T-helper 9 cell (primary cell): ENCODE results near the gene TOB1.
A peak's percentile ranks its signal among the peaks of the same experiment; 100 is the strongest.

ENCODE experiments used
- DNase-seq: peaks from one replicate; pipeline ENCODE4 v3.0.0-alpha.2; 2020

Gene TOB1

DNA sequence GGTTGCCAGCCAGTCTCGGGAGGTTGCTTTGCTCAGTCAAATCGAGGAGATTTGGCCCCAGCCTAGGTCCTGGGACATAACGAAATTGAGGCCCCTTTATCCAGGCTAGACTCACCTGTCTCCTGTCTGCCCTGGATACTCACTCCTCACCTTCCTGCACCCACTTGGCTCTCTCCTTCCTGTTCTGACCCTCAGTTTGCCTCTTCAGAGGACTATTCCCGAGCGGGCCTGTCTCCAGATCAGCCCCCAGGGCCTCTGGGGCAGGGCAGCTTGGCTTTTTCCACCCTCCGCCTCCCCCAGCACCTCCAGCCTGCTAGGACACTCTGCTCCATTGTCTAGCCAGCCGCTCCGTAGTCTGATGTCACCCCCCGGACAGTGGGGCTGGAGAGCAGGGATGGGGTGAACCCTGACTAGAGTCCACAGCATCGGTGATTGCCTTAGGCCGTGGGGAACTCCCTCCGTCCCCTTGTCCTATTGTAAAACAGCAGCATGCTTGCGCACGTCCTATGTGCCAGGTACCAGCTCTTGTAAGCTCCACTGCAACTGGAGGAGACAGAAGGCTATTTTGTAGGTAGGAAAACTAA is 21.9 kb downstream of the TOB1 start:
- DNase-seq = no peak

DNA sequence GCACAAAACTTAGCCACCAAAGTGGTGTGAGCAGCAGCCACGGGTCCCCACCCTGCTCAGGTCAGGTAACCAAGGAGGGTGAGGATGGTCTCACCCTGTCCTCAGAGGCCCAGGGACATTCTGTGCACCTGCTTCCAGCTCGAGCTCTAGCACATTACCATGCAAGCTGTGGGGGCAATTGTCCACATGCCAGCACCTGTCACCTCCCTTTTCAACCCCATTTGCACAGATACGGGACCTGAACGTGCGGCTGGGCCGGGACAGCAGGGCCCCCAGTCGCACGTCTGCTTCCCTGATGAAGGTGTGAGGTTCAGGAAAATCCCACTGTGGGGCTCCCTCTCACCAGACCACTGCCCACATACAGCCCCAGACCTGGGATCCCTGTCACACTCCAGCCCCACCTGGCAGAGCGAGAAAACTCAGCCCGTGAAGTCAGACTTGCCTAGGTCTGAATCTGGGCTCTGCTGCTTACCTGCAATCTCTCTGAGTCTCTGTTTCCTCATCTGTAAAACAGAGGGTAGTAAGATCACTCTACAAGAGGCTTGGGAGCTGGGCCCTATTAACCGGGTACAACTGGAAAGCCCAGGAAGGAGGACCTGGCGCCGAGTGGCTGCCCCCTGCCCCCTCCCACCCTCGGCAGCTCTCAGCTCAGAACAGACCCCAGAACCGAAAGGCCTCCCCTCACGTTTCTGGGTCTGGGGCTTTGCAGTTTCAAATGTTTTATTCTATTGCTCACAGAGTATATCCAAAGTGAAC is 22.8 kb downstream of the TOB1 start:
- DNase-seq = no peak

DNA sequence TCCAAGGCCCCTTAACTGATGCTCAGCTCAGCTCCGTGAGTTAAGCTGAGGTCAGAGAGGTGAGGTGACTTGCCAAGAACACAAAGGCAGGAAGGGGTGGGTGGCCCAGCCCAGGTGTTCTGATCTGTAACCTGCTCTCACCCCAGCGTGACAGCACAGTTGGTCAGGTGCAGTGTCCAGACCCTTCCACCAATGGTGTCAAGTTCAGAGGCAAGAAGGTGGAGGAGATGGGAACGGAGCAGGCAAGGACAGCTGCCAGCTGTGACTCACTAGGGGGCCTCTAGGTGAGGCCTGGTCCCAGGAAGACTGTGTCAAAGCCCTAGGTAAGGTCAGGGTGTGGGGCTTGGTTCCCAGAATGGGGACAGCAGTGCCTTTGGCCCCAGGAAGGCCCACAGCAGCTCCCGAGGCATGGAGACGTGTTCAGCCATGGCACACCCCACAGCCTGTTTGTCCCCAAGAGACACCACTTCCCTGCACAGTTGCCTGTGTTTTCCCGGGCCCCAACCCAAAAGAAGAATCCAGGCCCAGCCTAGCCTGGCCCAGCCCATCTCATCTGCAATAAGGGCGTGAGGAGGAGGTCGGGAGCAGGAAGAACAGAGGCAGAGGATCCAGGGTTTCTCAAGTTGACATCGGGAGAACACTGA is 23.5 kb downstream of the TOB1 start:
- no peak for DNase-seq

DNA sequence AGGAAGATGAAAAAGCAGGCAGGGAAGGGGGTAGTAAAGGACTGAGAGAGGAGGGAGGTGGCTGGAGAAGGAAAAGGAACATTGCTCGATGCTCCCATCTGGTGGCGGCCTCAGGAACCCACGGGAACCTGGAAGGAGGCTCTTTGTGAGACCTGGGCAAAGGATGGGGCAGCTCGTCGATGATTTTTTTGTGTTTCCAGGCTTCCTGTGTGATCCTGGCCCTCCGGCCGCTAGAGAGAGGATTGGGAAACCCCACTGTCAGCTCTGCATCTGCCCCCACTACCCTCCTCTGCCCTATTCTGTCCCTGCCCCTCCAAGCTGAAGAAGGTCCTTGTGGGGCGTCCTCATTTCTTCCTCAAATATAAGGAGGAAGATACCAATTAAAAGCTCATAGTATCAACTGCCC is 24.2 kb downstream of the TOB1 start:
- DNase-seq = peak; percentile 46

DNA sequence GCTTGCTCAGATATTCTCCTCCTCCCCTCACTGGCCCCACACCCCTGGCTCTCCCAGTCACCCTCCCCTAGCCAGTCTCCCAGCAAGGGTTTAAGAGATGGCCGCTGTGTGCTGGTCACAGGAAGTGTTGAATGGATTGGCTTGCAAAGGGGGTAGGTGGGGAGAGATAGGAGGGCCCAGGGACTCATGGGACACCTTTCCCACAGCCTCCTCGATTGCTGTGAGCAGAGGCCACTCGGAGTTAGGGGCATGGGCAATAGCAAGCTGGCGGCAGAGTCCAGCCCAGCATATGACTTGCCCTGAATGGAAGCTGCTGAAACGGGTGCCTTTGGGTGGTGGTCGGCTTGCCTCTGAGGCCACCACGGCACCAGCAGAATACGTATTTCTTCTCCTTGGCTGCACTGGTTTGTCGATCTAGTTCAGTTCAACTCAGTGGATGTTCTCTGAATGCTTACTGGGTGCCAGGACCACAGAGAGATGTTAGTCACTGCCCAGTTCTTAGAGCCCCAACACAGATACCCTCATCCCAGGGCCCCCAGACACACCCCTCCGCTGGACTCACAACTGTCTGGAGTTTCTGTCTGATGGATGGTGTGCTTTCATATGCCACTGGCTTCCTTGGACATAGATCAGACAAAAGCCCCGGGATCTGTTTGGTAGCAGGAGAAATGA is 24.7 kb downstream of the TOB1 start:
- no peak for DNase-seq

DNA sequence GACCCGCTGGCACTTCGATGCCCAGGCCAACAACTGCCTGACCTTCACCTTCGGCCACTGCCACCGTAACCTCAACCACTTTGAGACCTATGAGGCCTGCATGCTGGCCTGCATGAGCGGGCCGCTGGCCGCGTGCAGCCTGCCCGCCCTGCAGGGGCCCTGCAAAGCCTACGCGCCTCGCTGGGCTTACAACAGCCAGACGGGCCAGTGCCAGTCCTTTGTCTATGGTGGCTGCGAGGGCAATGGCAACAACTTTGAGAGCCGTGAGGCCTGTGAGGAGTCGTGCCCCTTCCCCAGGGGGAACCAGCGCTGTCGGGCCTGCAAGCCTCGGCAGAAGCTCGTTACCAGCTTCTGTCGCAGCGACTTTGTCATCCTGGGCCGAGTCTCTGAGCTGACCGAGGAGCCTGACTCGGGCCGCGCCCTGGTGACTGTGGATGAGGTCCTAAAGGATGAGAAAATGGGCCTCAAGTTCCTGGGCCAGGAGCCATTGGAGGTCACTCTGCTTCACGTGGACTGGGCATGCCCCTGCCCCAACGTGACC is 25.8 kb downstream of the TOB1 start:
- DNase-seq = no peak

DNA sequence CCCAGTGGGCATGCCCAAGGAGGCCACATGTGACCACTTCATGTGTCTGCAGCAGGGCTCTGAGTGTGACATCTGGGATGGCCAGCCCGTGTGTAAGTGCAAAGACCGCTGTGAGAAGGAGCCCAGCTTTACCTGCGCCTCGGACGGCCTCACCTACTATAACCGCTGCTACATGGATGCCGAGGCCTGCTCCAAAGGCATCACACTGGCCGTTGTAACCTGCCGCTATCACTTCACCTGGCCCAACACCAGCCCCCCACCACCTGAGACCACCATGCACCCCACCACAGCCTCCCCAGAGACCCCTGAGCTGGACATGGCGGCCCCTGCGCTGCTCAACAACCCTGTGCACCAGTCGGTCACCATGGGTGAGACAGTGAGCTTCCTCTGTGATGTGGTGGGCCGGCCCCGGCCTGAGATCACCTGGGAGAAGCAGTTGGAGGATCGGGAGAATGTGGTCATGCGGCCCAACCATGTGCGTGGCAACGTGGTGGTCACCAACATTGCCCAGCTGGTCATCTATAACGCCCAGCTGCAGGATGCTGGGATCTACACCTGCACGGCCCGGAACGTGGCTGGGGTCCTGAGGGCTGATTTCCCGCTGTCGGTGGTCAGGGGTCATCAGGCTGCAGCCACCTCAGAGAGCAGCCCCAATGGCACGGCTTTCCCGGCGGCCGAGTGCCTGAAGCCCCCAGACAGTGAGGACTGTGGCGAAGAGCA is 26.4 kb downstream of the TOB1 start:
- no peak for DNase-seq

DNA sequence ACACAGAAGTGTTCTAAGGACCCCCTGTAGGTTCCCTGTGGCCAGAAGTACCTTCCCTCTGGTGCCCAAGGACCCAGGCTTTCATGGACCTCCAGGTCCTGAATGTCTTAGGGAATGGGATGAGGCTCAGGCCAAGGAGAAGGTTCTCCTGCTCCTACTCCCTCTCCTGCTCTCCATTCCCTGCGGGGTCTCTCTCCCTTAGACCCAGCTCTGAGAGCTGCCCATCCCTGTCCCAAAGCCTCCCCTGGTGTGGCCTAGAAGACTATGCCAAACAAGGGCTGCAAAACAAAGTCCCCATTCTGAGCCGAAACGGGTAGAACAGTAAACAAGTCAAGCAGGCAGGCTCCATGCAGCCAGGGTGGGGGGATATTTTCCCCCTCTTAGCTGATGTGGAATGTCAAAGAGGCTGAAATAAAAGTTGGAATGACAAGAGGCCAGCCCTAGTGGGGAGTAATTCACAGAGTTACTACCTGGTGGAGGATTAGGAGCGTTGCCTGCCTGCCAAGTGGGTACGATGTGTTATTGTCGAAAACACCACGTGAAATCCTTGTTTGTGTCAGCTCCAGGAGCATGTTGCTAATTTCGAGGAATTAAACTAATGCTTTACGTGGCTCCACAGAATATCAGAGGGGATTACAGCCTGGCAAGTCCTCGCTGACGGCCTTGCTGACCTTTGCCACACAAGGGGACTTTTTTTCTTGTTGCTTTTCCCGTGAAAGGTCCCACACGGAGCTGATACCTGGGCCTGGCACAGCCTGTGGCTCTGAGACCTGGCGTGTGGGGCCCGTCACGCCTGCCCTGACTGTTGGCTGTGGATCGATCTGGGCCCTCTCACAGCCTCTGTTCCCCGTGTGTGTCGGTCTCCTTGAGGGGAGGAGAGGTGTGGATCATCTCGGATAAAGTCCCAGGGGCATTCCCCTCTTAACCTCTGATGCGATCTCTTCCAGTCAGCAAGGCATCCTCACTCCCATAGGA is 27.9 kb downstream of the TOB1 start:
- DNase-seq = no peak

DNA sequence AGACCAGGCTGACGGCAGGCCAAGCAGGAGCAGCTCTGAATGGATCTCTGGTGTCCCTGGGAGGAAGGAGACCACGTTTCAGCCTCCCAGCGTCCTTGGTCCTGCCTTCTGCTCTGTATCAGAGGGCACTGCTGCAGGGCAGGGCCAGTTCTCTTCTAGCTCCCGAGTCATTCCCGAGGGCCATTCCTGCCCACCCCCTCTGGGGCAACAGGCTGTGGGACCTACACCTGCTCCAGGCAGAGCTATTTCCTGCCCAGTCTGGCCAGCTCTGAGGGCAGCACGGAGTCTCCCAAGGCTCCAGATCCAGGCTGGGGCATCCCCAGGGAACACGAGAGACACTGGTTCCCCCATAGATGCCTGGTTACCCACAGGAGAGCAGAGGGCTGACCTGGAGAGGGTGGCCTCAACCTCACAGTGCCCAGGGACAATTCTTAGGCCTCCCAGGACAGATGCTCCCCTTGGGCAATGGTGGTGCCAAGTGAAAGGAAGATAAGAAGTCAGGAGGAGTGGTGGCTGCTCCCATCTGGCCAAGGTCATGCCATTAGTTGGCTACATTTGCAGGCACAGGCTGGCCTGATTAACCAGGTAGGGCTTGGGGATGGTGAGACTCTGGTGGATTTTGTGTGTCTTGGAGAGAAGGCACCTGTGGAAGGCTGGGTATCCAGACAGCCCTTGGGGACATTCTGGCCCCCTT is 28.7 kb downstream of the TOB1 start:
- DNase-seq = no peak

DNA sequence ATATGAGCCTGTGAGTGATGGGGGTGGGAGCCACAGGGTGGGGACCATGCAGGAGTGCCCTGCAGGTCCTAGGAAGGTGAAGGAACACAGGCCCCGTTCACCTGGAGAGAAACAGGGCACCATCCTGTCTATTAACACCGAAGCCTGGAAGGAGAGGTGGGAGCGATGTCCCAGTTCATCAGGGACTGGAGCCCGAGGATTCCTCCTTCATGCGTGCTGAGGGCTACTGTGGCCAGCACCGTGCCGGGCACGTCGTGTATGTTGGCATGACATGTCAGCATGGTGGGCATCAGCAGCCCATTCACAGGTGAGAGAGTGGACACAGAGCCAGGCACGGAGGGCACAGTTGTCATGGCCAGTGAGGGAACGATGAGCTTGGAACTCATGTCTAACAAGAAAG is 29.3 kb downstream of the TOB1 start:
- no peak for DNase-seq

DNA sequence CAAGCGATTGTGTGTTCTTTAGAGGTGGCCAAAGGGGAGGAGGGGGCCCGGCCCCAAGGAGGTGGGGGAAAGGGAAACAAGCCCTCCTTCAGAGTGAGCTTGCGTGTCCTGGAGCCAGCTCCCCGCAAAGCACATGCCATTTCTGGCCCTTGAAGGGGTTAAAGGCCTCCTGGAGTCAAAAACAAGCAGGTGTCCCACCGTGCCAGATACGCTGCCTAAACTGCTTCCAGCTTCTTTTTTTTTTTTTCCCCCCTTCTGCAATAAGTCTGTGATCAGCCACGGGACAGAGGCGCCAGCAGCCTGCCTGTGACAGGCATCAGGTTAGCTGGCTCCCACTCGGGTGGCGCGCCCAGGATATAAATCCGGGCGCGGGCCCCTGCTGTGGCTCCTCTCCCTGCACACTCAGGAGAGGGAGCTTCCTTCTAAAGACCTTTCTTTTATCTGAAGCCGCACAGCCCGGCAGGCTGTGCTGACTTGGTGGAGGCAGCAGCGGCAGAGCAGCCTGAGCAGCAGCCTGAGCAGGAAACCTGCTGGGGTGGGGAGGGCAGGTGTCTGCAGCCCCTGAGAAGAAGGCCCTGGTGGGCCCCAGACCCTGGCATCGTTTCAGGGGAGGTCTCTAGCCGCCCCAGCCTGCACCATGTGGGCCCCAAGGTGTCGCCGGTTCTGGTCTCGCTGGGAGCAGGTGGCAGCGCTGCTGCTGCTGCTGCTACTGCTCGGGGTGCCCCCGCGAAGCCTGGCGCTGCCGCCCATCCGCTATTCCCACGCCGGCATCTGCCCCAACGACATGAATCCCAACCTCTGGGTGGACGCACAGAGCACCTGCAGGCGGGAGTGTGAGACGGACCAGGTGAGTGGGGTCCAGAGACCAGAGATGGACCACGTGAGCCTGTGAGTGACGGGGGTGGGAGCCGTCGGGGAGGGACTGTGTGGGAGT is 30.6 kb downstream of the TOB1 start, which contains the start of gene WFIKKN2:
WFIKKN2 (plus strand) TSS at position 286 of the 934 bp plus-strand sequence; CDS start at position 638, 352 bp downstream.
- no peak for DNase-seq

DNA sequence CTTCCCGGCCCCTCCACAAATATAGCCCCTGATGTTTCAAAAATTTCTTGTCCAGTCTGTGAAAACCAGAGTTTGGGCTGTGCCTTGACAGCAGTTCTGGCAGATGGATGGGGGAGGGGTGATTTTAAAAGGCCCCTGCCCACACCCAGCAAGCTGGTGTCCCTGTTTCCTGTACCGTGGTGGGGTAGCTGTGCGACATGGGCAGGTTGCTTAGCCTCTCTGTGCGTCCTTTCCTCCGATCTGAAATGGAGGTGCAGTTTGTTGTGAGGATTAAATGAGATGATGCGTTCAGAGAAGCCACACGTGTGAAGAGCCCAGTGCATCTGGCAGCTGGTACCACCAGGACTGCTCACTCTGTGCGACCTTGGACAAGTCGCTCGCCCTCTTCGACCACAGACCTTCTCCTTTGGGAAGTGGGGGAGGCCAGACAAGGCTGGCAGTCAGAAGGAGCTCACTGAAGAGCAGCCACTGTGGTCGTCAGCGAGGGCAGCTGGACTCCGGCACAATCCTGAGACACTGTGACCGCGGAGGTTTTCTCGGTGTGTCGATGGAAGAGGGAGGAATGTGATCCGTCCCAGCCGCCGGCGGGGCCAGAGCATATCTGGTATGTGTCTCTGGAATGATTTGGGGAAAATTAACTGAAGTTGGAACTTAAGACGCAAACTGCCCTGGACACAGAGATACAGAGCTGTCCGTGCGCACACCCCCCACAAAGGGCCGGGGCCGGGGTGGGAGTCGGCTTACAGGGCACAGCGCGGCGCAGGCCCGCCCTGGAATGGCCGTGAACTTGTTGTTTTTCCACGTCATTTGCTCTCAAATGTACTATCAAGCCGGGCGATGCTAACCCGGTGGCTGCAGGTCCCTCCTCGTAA is 31.5 kb downstream of the TOB1 start:
- no peak for DNase-seq

DNA sequence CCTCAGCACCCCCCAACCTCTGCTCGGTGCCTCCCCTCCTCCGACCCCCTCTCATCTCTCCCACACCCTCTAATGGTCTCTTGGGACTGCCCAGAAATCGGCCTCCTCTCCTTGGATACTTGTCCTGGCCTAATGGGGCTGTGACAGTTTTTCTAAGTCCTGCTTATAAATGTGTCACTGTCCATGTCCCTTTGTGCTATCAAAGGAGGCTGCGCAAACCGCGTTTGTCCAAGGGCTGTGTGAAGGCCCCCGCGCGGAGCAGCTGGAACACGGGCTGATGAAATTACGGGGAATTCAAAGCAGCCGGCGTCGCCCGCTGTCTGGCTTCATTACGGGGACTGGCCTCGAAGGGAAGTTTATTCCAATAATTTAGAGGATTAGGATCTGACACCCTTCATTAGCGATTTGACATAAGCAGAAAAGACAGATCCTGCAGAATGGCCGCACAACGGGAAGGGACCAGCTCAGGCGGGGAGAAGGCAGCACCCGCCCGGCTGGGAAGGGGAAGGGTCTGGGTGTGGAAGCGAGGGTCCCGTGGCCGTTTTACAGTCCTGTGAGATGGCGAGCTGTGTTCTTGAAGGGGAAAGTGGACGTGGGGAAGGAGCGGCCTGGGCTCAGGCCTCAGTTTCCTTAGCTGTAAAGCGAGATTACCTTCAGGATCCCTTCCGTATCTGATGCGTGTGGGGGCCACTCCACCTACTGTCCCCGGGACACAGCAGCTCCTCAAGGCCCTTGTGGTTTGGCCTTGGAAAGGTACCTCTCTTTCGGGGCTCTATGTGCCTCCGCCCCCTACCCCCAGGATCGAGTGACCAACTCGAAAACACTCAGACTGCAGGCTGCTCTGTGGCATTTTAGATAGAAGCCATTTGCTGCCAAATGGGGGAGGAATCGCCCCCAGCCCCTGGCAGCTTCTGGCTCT is 32.4 kb downstream of the TOB1 start:
- no peak for DNase-seq

DNA sequence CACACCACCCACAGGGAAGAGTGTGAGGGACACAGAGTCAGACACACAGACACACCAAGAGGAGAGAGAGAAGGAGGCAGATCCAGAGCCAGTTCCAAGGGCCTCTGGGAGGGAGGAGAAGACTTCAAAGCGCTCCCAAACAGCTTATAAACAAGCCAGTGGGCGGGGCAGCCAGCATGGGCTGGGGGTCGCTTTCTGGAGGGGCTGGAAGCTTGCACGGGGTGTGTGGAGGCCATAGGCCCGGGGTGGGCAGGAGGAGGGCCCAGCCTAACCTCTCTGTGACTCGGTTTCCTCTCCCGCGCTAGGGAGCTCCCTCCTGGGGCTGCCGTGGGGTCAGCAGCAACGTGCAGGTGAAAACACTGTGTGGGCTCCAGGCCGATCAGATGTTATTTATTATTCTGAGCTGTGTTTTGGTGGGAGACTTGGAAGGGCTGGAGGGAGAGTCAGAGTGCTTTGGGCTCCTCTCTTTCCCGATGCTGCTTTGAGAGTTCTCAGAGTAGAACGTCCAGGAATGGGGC is 33.2 kb downstream of the TOB1 start:
- no peak for DNase-seq

DNA sequence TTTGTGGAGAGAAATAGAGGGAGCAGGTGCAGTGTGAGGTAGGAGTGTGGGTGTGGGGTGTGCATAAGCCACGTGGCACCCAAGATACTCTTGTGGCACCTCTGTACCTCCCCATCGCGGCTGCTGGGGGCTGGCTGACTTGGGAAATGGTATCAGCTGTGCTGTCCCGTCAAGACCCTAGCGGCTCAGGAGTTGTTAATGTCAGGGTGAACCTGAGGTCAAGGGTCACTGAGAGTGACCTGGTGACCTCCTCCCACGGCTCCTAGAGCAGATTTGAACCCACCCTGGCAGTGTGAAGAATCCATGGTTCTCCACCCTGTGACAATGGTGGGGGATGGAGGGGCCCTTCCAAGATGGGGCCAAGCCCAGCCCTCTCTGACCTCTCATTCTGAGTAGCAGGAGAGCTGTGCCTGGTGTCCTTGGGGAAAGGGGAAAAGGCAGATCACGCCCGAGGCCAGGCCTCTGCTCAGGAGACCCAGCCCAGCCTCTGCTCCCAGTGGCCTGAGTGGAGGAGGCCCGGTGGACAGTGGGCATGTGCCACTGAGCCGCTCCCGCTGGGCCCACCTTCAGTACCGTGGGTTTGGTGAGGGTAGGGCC is 33.8 kb downstream of the TOB1 start:
- DNase-seq = no peak

DNA sequence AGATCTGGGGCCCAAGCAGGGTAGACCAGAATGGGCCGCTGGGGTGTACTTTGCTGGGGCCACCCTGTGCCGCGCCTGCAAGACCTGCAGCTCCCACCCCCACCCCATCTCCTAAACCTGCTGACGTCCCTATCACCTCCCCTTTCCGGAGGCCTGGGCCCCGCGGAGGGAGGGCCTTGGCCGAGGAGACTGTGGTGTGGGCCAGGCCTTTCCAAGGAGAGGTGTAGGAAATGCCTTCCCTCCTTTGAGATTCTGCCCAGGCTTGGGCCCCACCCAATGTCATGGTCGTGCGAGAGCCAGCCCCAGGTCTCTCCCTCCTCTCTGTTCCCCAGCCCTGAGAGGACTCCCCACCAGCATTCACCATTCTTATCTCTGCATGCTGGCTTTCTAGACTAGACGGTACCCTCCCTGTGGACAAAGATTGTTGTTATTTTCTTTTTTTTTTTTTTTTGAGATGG is 34.7 kb downstream of the TOB1 start:
- no peak for DNase-seq

DNA sequence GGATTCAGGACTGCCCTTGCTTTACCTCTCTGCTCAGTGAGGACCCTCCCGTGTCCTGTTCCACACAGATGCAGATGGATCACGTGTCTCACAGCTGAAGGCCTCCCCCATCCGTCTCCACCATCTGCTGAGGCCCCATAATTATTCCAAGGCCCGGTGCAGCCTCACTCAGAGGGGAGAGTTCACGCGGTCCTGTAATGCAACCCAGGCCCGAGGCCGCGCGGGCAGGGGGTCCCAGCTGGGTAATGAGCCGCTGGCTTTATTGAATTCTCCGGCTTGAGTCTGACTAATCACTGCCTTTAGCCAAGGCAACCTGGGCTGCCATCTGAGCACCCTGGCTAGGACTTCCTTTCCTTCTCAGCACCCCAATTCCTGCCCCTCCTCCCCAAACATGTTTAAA is 35.2 kb downstream of the TOB1 start:
- no peak for DNase-seq
